Mucosa of rectum (tissue), 2 donors: ENCODE results near the gene CTSW.

Experiments used
- H3K27ac ChIP-seq, 2 donors: one replicate each; pipeline ENCODE4 v1.7.0; 2013; ENCODE audit warnings: inconsistent platforms in 2 of 2, low read depth in 2 of 2, low read length in 2 of 2
- H3K27me3 ChIP-seq, 2 donors: one replicate each; pipeline ENCODE4 v1.7.0; 2013; ENCODE audit warnings: low read length in 2 of 2; ENCODE audit not compliant: control insufficient read depth in 2 of 2, insufficient read depth in 2 of 2
- H3K36me3 ChIP-seq, 2 donors: one replicate each; pipeline ENCODE4 v1.7.0; 2013; ENCODE audit warnings: low read length in 2 of 2; ENCODE audit not compliant: control insufficient read depth in 2 of 2, insufficient read depth in 2 of 2
- H3K4me1 ChIP-seq, 2 donors: one replicate each; pipeline ENCODE4 v1.7.0; 2013; ENCODE audit warnings: low read length in 2 of 2, mild to moderate bottlenecking in 1 of 2; ENCODE audit not compliant: control insufficient read depth in 2 of 2, insufficient read depth in 2 of 2
- H3K4me3 ChIP-seq, 2 donors: one replicate each; pipeline ENCODE4 v1.7.0; 2013; ENCODE audit warnings: low read length in 2 of 2
- H3K9ac ChIP-seq, 2 donors: one replicate each; pipeline ENCODE4 v1.7.0; 2013; ENCODE audit warnings: low read length in 2 of 2, low read depth in 1 of 2, mild to moderate bottlenecking in 1 of 2
- H3K9me3 ChIP-seq, 2 donors: one replicate each; pipeline ENCODE4 v1.7.0; 2013; ENCODE audit warnings: low read length in 2 of 2; ENCODE audit not compliant: control insufficient read depth in 2 of 2
- donor health status: healthy.
- donor health status: Normal muscosa, but diverticular disease.

The CTSW gene

GRCh38 chr11:65928667-65929066, 49.0 kb downstream of the CTSW start:
- Histone ChIP-seq H3K36me3 (no peaks in the 10 kb centered on the region), H3K9ac (no peak overlapping the region), H3K27ac (peak overlapping the region in 1 of 2 donors; percentile 6), H3K4me1 (peaks cover 0 to 9% of the 10 kb centered on the region in 2 donors), H3K9me3 (no peaks in the 10 kb centered on the region), H3K4me3 (no peak overlapping the region), H3K27me3 (no peaks in the 10 kb centered on the region)

DNA sequence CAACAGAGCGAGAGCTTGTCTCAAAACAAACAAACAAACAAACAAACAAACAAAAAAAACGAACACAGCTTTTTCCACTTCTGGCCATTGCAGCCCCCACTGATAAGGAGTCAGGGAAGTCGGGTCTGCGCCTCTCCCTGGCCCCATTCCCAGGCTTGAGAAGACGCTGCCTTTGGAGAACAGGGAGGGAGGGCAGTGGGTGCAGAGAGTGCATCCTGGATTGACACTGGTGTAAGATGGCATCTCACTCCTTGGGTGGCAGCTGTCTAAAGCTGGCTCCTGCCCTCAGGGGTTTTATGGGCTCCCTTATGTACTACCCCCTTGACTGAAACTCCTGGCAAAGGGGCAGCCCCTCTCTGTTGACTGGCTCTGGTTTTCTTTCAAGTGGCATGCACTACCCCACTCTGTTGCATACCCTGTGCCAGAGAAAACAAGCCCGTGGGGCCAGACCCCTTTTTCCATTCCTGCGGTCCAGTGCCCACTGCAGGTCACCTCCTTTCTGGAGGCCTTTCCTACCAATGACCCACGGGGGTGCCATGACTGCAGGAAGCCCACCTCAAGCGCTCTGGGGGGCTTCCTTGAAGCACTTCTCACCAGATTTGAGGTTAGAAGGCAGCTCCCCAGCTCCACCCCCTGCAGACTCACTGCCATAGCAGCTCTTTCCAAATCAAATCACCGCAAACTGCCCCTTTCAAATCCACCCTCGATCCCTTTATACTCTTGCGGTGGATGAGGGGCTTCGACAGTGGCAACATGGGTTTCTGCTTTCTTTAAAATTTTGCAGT, 52.3 kb downstream of the CTSW start:
- no peaks in the 10 kb centered on the region for H3K36me3 ChIP-seq
- H3K4me3 ChIP-seq, result no peak overlapping the region
- no peaks in the 10 kb centered on the region for H3K27me3 ChIP-seq
- H3K9me3 ChIP-seq, result no peaks in the 10 kb centered on the region
- H3K27ac ChIP-seq, result no peak overlapping the region
- H3K9ac ChIP-seq, result no peak overlapping the region
- peaks cover 0 to 9% of the 10 kb centered on the region in 2 donors for H3K4me1 ChIP-seq

- no peaks in the 10 kb centered on the region for H3K9me3 ChIP-seq
- no peaks in the 10 kb centered on the region for H3K27me3 ChIP-seq
- peaks cover 0 to 7% of the 10 kb centered on the region in 2 donors for H3K4me1 ChIP-seq
- no peak overlapping the region for H3K9ac ChIP-seq
- H3K27ac ChIP-seq, result no peak overlapping the region
- no peak overlapping the region for H3K4me3 ChIP-seq
- no peaks in the 10 kb centered on the region for H3K36me3 ChIP-seq
These were observed 52.9 kb downstream of the CTSW start for GRCh38 chr11:65932558-65932919.
